ENCODE data around the gene FEZ2. TPM values are rescaled to one million over a fixed set of nuclear protein-coding genes. Genes with fewer than 3 reads are reported as not detected.

FEZ2 gene
- total and polyA plus RNA-seq, 10 of the 15 experiments (the other 5 are each of a cell fraction or from before 2014, with no cell fraction given), result 3.0 to 15.4 (median 6.6) TPM

GRCh38 chr2:36530178-36530982 is 67.6 kb downstream of the FEZ2 start (continued):
- TF ChIP-seq NBN (IDR thresholded peaks at IDR 0.05), result no peak
- TF ChIP-seq, protein P1, sequence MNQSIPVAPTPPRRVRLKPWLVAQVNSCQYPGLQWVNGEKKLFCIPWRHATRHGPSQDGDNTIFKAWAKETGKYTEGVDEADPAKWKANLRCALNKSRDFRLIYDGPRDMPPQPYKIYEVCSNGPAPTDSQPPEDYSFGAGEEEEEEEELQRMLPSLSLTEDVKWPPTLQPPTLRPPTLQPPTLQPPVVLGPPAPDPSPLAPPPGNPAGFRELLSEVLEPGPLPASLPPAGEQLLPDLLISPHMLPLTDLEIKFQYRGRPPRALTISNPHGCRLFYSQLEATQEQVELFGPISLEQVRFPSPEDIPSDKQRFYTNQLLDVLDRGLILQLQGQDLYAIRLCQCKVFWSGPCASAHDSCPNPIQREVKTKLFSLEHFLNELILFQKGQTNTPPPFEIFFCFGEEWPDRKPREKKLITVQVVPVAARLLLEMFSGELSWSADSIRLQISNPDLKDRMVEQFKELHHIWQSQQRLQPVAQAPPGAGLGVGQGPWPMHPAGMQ (IDR thresholded peaks at IDR 0.05; ENCODE audit: borderline replicate concordance), result no peak
- no peak for TF ChIP-seq NRF1 (conservative IDR thresholded peaks at IDR 0.05; ENCODE audit: low read depth, low read length)
- TF ChIP-seq SUZ12 (IDR thresholded peaks at IDR 0.05; ENCODE audit: unreplicated experiment), result no peak
- no peak for TF ChIP-seq E4F1 (IDR thresholded peaks at IDR 0.05; ENCODE audit: borderline replicate concordance, partially characterized antibody)
- TF ChIP-seq CEBPB (IDR thresholded peaks at IDR 0.05; ENCODE audit: borderline replicate concordance in 1 of 2, low read depth in 2 of 2, low read length in 2 of 2), result peak in 1 of 2 experiments; percentile 81; a peak in 1 of 4 replicates
- no peak for TF ChIP-seq MEF2A (IDR thresholded peaks at IDR 0.05; ENCODE audit: insufficient read depth, low read depth, low read length)
- no peak for TF ChIP-seq WRNIP1 (IDR thresholded peaks at IDR 0.05; ENCODE audit: borderline replicate concordance, low read depth, low read length)
- TF ChIP-seq, protein P2, sequence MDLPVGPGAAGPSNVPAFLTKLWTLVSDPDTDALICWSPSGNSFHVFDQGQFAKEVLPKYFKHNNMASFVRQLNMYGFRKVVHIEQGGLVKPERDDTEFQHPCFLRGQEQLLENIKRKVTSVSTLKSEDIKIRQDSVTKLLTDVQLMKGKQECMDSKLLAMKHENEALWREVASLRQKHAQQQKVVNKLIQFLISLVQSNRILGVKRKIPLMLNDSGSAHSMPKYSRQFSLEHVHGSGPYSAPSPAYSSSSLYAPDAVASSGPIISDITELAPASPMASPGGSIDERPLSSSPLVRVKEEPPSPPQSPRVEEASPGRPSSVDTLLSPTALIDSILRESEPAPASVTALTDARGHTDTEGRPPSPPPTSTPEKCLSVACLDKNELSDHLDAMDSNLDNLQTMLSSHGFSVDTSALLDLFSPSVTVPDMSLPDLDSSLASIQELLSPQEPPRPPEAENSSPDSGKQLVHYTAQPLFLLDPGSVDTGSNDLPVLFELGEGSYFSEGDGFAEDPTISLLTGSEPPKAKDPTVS (IDR thresholded peaks at IDR 0.05; ENCODE audit: low read depth, low read length), result no peak
- no peak for TF ChIP-seq KAT2A (conservative IDR thresholded peaks at IDR 0.05; ENCODE audit: control insufficient read depth, low read depth, low read length)
- TF ChIP-seq PML (IDR thresholded peaks at IDR 0.05; ENCODE audit: low read length), result no peak
- TF ChIP-seq DPF2 (IDR thresholded peaks at IDR 0.05), result no peak
- no peak for TF ChIP-seq ELK1 (IDR thresholded peaks at IDR 0.05; ENCODE audit: low read depth, low read length)
- peak; percentile 32; the same call in 1 of the 2 replicates for TF ChIP-seq GABPA (IDR thresholded peaks at IDR 0.05; ENCODE audit: low read depth)
- TF ChIP-seq, protein P3, sequence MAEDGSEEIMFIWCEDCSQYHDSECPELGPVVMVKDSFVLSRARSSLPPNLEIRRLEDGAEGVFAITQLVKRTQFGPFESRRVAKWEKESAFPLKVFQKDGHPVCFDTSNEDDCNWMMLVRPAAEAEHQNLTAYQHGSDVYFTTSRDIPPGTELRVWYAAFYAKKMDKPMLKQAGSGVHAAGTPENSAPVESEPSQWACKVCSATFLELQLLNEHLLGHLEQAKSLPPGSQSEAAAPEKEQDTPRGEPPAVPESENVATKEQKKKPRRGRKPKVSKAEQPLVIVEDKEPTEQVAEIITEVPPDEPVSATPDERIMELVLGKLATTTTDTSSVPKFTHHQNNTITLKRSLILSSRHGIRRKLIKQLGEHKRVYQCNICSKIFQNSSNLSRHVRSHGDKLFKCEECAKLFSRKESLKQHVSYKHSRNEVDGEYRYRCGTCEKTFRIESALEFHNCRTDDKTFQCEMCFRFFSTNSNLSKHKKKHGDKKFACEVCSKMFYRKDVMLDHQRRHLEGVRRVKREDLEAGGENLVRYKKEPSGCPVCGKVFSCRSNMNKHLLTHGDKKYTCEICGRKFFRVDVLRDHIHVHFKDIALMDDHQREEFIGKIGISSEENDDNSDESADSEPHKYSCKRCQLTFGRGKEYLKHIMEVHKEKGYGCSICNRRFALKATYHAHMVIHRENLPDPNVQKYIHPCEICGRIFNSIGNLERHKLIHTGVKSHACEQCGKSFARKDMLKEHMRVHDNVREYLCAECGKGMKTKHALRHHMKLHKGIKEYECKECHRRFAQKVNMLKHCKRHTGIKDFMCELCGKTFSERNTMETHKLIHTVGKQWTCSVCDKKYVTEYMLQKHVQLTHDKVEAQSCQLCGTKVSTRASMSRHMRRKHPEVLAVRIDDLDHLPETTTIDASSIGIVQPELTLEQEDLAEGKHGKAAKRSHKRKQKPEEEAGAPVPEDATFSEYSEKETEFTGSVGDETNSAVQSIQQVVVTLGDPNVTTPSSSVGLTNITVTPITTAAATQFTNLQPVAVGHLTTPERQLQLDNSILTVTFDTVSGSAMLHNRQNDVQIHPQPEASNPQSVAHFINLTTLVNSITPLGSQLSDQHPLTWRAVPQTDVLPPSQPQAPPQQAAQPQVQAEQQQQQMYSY (CRISPR knock-in tag; IDR thresholded peaks at IDR 0.05), result no peak
- no peak for TF ChIP-seq TARDBP (IDR thresholded peaks at IDR 0.05; ENCODE audit: borderline replicate concordance)
- no peak for TF ChIP-seq ZNF384 (IDR thresholded peaks at IDR 0.05; ENCODE audit: borderline replicate concordance, low read depth, low read length)
- TF ChIP-seq MTA2 (IDR thresholded peaks at IDR 0.05; ENCODE audit: low read depth), result peak; percentile 66; the same call in 1 of the 2 replicates
- no peak for TF ChIP-seq BACH1 (IDR thresholded peaks at IDR 0.05; ENCODE audit: borderline replicate concordance)
- no peak for TF ChIP-seq NFXL1 (IDR thresholded peaks at IDR 0.05; ENCODE audit: borderline replicate concordance)

Data from GM12878 (cell line).